Esophagus muscularis mucosa (tissue), 4 donors: ENCODE results near the gene PNMA8C. TPM values are rescaled to one million over a fixed set of nuclear protein-coding genes. Genes with fewer than 3 reads are reported as not detected.
A peak's percentile ranks its signal among the peaks of the same experiment; 100 is the strongest.

Experiments
- DNase-seq: peaks from one replicate; pipeline ENCODE4 v3.0.0-alpha.2; 2017; ENCODE audit errors: extremely low spot score
- H3K27ac ChIP-seq, 4 donors: fragments of 200-600 bp; sonication (generic); replicated peaks in 1 of 4; 1 replicate in 3 of 4; 2 replicates in 1 of 4; pipeline ENCODE4 v1.5.1; 2016 to 2019; ENCODE audit warnings: mild to moderate bottlenecking in 1 of 4
- H3K27me3 ChIP-seq, 4 donors: fragments of 200-600 bp; sonication (generic); one replicate each; pipeline versions ENCODE4 v1.5.1 to v1.6.0; 2016 to 2019
- H3K36me3 ChIP-seq, 4 donors: fragments of 200-600 bp; sonication (generic); one replicate each; pipeline ENCODE4 v1.5.1; 2016 to 2019
- H3K4me1 ChIP-seq, 4 donors: fragments of 200-600 bp; sonication (generic); one replicate each; pipeline ENCODE4 v1.5.1; 2016 to 2019
- H3K4me3 ChIP-seq, 4 donors: fragments of 200-600 bp; sonication (generic); 1 replicate in 2 of 4; 2 replicates in 2 of 4; pipeline ENCODE4 v1.5.1; 2016 to 2019; ENCODE audit warnings: mild to moderate bottlenecking in 4 of 4, moderate library complexity in 1 of 4
- H3K9me3 ChIP-seq, 4 donors: fragments of 200-600 bp; sonication (generic); 1 replicate in 3 of 4; 2 replicates in 1 of 4; pipeline ENCODE4 v1.5.1; 2016 to 2019
- CTCF ChIP-seq, 3 experiments: fragments of 200-600 bp in 2 of 3; fragments of 450-650 bp in 1 of 3; sonication (generic) in 2 of 3; IDR thresholded peaks; one replicate each; pipeline ENCODE4 v1.5.1; 2017 to 2019; ENCODE audit warnings: antibody characterized with exemption in 3 of 3, mild to moderate bottlenecking in 2 of 3, moderate library complexity in 1 of 3
- EP300 ChIP-seq: sonication (generic); formaldehyde crosslinking; IDR thresholded peaks from one replicate; pipeline ENCODE4 v1.6.1; 2017; ENCODE audit warnings: antibody characterized with exemption
- POLR2A ChIP-seq: fragments of 450-650 bp; IDR thresholded peaks from one replicate; pipeline ENCODE4 v1.6.1; 2017; ENCODE audit warnings: antibody characterized with exemption, moderate library complexity, mild to moderate bottlenecking, low read depth
- POLR2AphosphoS5 ChIP-seq, 2 donors: sonication (generic); formaldehyde crosslinking; IDR thresholded peaks; one replicate each; pipeline ENCODE4 v1.6.1; 2017; ENCODE audit warnings: antibody characterized with exemption in 2 of 2
- WGBS: methylation state at CpG from one replicate; pipeline ENCODE4 v1.1.5; 2018; 5-methylcytosine and 5-hydroxymethylcytosine counted together
- intact Hi-C: fragments of 100-400 bp; cut with DNase I; formaldehyde crosslinking; loops from one replicate; pipeline ENCODE4 v1.15.1; 2023
- total RNA-seq, 4 donors: library from RNA; depleted of rRNA; stranded (reverse); fragments of >200 nt; gene quantifications; one replicate each; pipeline versions ENCODE4 v1.1.0 to v1.2.1, GENCODE V29; 2016

The PNMA8C gene
- total RNA-seq, 4 donors from 2014 or later = 0.13 to 0.42 (median 0.17) TPM

- H3K9me3 ChIP-seq = no peaks in the 10 kb centered on the region
- no peak for TF ChIP-seq EP300
- no peak for TF ChIP-seq POLR2A
- no peak for TF ChIP-seq CTCF (IDR thresholded peaks at IDR 0.05)
- no peak for TF ChIP-seq POLR2AphosphoS5 (IDR thresholded peaks at IDR 0.05)
- H3K27ac ChIP-seq = peak overlapping the region; percentile 69 to 78 (median 73)
- intact Hi-C loops = no loop called here
- peaks cover 0 to 9% (median 0%) of the 10 kb centered on the region in 4 donors for H3K27me3 ChIP-seq
- WGBS = 66% methylated on average over 10 of the region's 11 CpGs
- H3K36me3 ChIP-seq = no peaks in the 10 kb centered on the region
- H3K4me1 ChIP-seq = peaks cover 14 to 18% (median 15%) of the 10 kb centered on the region in 4 donors
- H3K4me3 ChIP-seq = peak overlapping the region; percentile 50 to 60 (median 54)
- no peak for DNase-seq
These were observed 43.2 kb upstream of the PNMA8C start for GRCh38 chr19:46471811-46472543.

GRCh38 chr19:46471116-46471733 lies 42.5 kb upstream of the PNMA8C start, which contains the start of gene PNMA8A:
TSS of gene PNMA8A (minus strand) at chr19:46471563. CDS start at chr19:46471035, 528 bp downstream.
- H3K27ac ChIP-seq = peak within 1 kb of the TSS; percentile 69 to 78 (median 73)
- H3K27me3 ChIP-seq = peaks cover 0 to 7% (median 0%) of the 10 kb centered on the region in 4 donors
- 40% methylated on average over 1 of the region's 57 CpGs for WGBS
- DNase-seq = no peak
- H3K36me3 ChIP-seq = no peaks in the 10 kb centered on the region
- peaks cover 14 to 20% (median 18%) of the 10 kb centered on the region in 4 donors for H3K4me1 ChIP-seq
- H3K4me3 ChIP-seq = peak within 1 kb of the TSS; percentile 50 to 60 (median 54)
- intact Hi-C loops = no loop called here
- no peaks in the 10 kb centered on the region for H3K9me3 ChIP-seq
- TF ChIP-seq POLR2AphosphoS5 (IDR thresholded peaks at IDR 0.05) (peak in 1 of 2 donors; percentile 54), EP300 (no peak), POLR2A (no peak), CTCF (IDR thresholded peaks at IDR 0.05) (peak in 1 of 3 experiments; percentile 24)

- DNase-seq = no peak
- TF ChIP-seq POLR2AphosphoS5 (IDR thresholded peaks at IDR 0.05) (no peak), POLR2A (no peak), EP300 (no peak), CTCF (IDR thresholded peaks at IDR 0.05) (no peak)
- Histone ChIP-seq H3K4me3 (no peak overlapping the region), H3K27me3 (peaks cover 0 to 7% (median 0%) of the 10 kb centered on the region in 4 donors), H3K9me3 (no peaks in the 10 kb centered on the region), H3K36me3 (no peaks in the 10 kb centered on the region), H3K4me1 (peaks cover 14 to 20% (median 18%) of the 10 kb centered on the region in 4 donors), H3K27ac (peak overlapping the region in 3 of 4 donors; percentile 69 to 78 (median 75))
- intact Hi-C loops = no loop called here
- 92% methylated on average over 10 of the region's 10 CpGs for WGBS
These were observed 41.6 kb upstream of the PNMA8C start for GRCh38 chr19:46470376-46470775.

- no peak for DNase-seq
- H3K9me3 ChIP-seq = no peaks in the 10 kb centered on the region
- H3K4me3 ChIP-seq = no peak overlapping the region
- TF ChIP-seq EP300 = no peak
- TF ChIP-seq POLR2AphosphoS5 (IDR thresholded peaks at IDR 0.05) = no peak
- TF ChIP-seq CTCF (IDR thresholded peaks at IDR 0.05) = no peak
- no peak for TF ChIP-seq POLR2A
- H3K27me3 ChIP-seq = peaks cover 0 to 5% (median 0%) of the 10 kb centered on the region in 4 donors
- H3K36me3 ChIP-seq = no peaks in the 10 kb centered on the region
- no peak overlapping the region for H3K27ac ChIP-seq
- 97% methylated on average over 11 of the region's 18 CpGs for WGBS
- H3K4me1 ChIP-seq = peaks cover 14 to 20% (median 18%) of the 10 kb centered on the region in 4 donors
- intact Hi-C loops = no loop called here
These were observed 40.9 kb upstream of the PNMA8C start for GRCh38 chr19:46469541-46470185.
